Common myeloid progenitor, CD34-positive (primary cell): ENCODE data around the gene L3MBTL1.

Experiments
- CTCF ChIA-PET: fragments of 350-600 bp; sonication (Branson Sonifier 250); formaldehyde crosslinking; loops from one replicate; lab custom pipeline; 2021; ENCODE audit warnings: antibody characterized with exemption; lab: Charles Lee
- POLR2A ChIA-PET: fragments of 350-600 bp; sonication (Branson Sonifier 250); formaldehyde crosslinking; loops from one replicate; lab custom pipeline; 2021; ENCODE audit warnings: antibody characterized with exemption; lab: Charles Lee
- DNase-seq, 3 donors: peaks; one replicate each; pipeline versions ENCODE4 v3.0.0 to v3.0.0-alpha.2; 2013
- H3K27ac ChIP-seq, 2 experiments: 1 replicate in 1 of 2; 2 replicates in 1 of 2; pipeline ENCODE4 v1.7.0; 2013; ENCODE audit warnings: inconsistent platforms in 2 of 2, low read length in 2 of 2, mild to moderate bottlenecking in 2 of 2, low read depth in 1 of 2, moderate library complexity in 1 of 2; ENCODE audit not compliant: severe bottlenecking in 2 of 2, insufficient read depth in 1 of 2, poor library complexity in 1 of 2
- H3K27me3 ChIP-seq, 5 experiments: replicated peaks in 2 of 5; 1 replicate in 3 of 5; 2 replicates in 2 of 5; pipeline versions ENCODE4 v1.6.1 to v1.7.0; 2013; ENCODE audit warnings: low read length in 4 of 5, mild to moderate bottlenecking in 2 of 5, moderate library complexity in 2 of 5, inconsistent platforms in 1 of 5; ENCODE audit not compliant: insufficient read depth in 5 of 5, control insufficient read depth in 4 of 5
- H3K36me3 ChIP-seq, 4 experiments: 1 replicate in 2 of 4; 2 replicates in 2 of 4; pipeline versions ENCODE4 v1.6.1 to v1.7.0; 2013; ENCODE audit warnings: low read length in 3 of 4, control low read depth in 1 of 4, mild to moderate bottlenecking in 1 of 4; ENCODE audit not compliant: control insufficient read depth in 4 of 4, insufficient read depth in 4 of 4
- H3K4me1 ChIP-seq, 4 experiments: 1 replicate in 3 of 4; 2 replicates in 1 of 4; pipeline versions ENCODE4 v1.6.1 to v1.7.1; 2013; ENCODE audit warnings: low read length in 3 of 4, mild to moderate bottlenecking in 3 of 4, control low read depth in 1 of 4, inconsistent platforms in 1 of 4, moderate library complexity in 1 of 4; ENCODE audit not compliant: control insufficient read depth in 4 of 4, insufficient read depth in 4 of 4; ENCODE audit errors: control extremely low read depth in 1 of 4
- H3K4me3 ChIP-seq, 7 experiments: 1 replicate in 4 of 7; 2 replicates in 3 of 7; pipeline versions ENCODE4 v1.5.1 to v1.7.0; 2013; ENCODE audit warnings: mild to moderate bottlenecking in 7 of 7, low read length in 6 of 7, moderate library complexity in 6 of 7, inconsistent platforms in 2 of 7, low read depth in 2 of 7, control low read depth in 1 of 7; ENCODE audit not compliant: insufficient read depth in 4 of 7, control insufficient read depth in 1 of 7; ENCODE audit errors: extremely low read depth in 1 of 7
- H3K9me3 ChIP-seq, 5 experiments: 1 replicate in 4 of 5; 2 replicates in 1 of 5; pipeline versions ENCODE4 v1.6.1 to v1.7.1; 2013; ENCODE audit warnings: low read length in 4 of 5, mild to moderate bottlenecking in 2 of 5, inconsistent platforms in 1 of 5, low read depth in 1 of 5, moderate library complexity in 1 of 5; ENCODE audit not compliant: control insufficient read depth in 4 of 5, insufficient read depth in 2 of 5; ENCODE audit errors: control extremely low read depth in 1 of 5
- WGBS: methylation state at CpG from one replicate; pipeline ENCODE4 v1.1.5; 2013; ENCODE audit not compliant: insufficient coverage; 5-methylcytosine and 5-hydroxymethylcytosine counted together

L3MBTL1 gene

GRCh38 chr20:43461894-43462659, 45.4 kb upstream of the L3MBTL1 start:
- Histone ChIP-seq H3K27ac (peak overlapping the region in 1 of 2 experiments; percentile 35), H3K4me1 (peaks cover 8 to 13% (median 10%) of the 10 kb centered on the region in 4 experiments), H3K4me3 (no peak overlapping the region), H3K27me3 (no peaks in the 10 kb centered on the region), H3K36me3 (peaks cover 37 to 79% (median 63%) of the 10 kb centered on the region in 4 experiments), H3K9me3 (no peaks in the 10 kb centered on the region)
- POLR2A ChIA-PET, result no interaction called here
- 100% methylated on average over 2 of the region's 3 CpGs for WGBS
- DNase-seq, result no peak
- CTCF ChIA-PET, result no interaction called here

DNA sequence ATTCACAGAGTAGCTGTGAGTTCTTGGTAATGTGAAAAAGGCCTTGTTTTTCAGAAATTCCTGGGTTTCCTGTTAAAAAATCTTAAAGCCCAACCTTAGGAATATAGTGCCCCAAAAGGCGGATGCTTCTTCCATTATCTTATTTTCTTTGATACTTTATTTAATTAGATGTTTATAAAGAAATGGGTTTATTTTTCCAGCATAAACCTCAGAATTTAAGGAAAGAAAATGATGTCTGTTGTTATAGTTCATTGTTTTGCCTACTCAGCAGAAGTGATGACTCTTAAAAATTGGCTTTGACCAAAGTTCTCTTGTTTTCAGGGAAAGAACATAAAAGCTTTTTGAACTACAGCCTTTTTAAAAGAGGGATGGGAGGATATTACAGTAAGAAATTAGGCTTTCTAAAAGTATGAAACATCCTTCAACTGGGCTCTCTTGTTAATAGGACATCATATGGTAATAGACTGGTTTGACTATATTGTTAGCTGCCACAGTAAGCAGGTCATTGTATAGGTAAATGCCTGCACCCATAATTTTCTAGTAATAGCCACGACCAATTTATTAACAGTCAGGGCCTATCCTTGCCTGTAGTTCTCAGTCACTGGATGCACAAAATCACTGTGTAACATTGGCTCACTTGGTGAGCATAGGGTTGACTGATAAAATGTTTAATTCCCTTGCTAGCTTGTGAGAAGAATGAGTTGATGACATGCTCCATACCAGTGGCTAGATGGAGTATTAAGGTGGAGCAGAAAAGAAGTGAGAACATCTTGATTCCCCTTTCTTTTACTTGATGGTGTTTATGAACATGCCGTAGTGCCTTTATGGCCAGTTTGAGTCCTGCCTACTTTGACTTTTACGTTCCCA, 44.6 kb upstream of the L3MBTL1 start:
- H3K9me3 ChIP-seq, result no peaks in the 10 kb centered on the region
- 100% methylated on average over 1 of the region's 4 CpGs for WGBS
- no peak overlapping the region for H3K4me3 ChIP-seq
- no peaks in the 10 kb centered on the region for H3K27me3 ChIP-seq
- H3K4me1 ChIP-seq, result peaks cover 8 to 10% (median 9%) of the 10 kb centered on the region in 4 experiments
- no peak overlapping the region for H3K27ac ChIP-seq
- peaks cover 37 to 83% (median 63%) of the 10 kb centered on the region in 4 experiments for H3K36me3 ChIP-seq
- ChIA-PET CTCF (no interaction called here), POLR2A (no interaction called here)
- no peak for DNase-seq

GRCh38 chr20:43463527-43464218, 43.8 kb upstream of the L3MBTL1 start:
- WGBS, result 86% methylated on average over 2 of the region's 3 CpGs
- Histone ChIP-seq H3K4me1 (peaks cover 8 to 10% (median 9%) of the 10 kb centered on the region in 4 experiments), H3K9me3 (no peaks in the 10 kb centered on the region), H3K4me3 (no peak overlapping the region), H3K36me3 (peaks cover 37 to 83% (median 63%) of the 10 kb centered on the region in 4 experiments), H3K27me3 (no peaks in the 10 kb centered on the region), H3K27ac (no peak overlapping the region)
- CTCF ChIA-PET, result no interaction called here
- POLR2A ChIA-PET, result no interaction called here
- no peak for DNase-seq

DNA sequence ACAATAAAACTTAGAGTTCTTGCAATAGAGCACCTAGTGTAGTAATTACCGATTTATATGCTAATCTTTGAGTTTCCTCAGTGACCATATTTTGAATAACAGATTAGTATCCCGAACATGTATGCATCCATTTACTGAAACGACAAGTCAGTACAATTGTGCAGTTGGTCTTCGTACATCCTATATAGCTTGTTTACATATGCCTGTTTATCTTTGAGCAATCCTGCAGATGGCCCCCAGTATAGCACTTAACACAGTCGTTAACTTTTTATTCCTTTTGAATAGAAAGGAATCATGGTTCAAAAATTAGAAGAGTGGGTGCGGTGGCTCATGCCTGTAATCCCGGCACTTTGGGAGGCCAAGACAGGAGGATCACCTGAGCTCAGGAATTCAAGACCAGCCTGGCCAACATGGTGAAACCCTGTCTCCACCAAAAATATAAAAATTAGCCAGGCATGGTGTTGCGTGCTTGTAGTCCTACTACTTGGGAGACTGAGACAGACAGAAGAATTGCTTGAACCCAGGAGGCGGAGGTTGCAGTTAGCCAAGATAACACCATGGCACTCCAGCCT, 43.2 kb upstream of the L3MBTL1 start:
- Histone ChIP-seq H3K27ac (no peak overlapping the region), H3K4me3 (no peak overlapping the region), H3K27me3 (no peaks in the 10 kb centered on the region), H3K36me3 (peaks cover 34 to 82% (median 58%) of the 10 kb centered on the region in 4 experiments), H3K4me1 (peaks cover 3 to 4% (median 4%) of the 10 kb centered on the region in 4 experiments), H3K9me3 (no peaks in the 10 kb centered on the region)
- 97% methylated on average over 9 of the region's 9 CpGs for WGBS
- POLR2A ChIA-PET, result no interaction called here
- CTCF ChIA-PET, result no interaction called here
- no peak for DNase-seq

DNA sequence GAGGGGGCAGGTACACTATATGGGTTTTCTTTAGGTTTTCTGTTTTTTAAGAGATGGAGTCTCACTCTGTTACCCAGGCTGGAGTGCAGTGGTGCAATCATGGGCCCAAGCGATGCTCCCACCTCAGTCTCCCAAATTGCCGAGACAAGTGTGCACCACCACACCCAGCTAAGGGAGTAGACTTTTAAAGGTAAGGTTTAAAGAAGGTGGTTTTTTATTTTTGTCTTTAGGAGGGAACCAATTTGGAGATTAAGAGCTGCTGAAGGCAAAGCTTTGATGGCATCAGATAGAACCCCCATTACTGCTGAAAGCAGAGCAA, 41.9 kb upstream of the L3MBTL1 start:
- Histone ChIP-seq H3K27me3 (no peaks in the 10 kb centered on the region), H3K9me3 (no peaks in the 10 kb centered on the region), H3K36me3 (peaks cover 31 to 71% (median 47%) of the 10 kb centered on the region in 4 experiments), H3K4me1 (peaks cover 0 to 6% (median 2%) of the 10 kb centered on the region in 4 experiments), H3K27ac (no peak overlapping the region), H3K4me3 (no peak overlapping the region)
- CTCF ChIA-PET, result no interaction called here
- DNase-seq, result no peak
- WGBS, result 100% methylated on average over 2 of the region's 2 CpGs
- POLR2A ChIA-PET, result interaction anchor here (2.4 kb wide), 1 partner anchor 8 kb away, joined by 12 read pairs; the partner anchor contains the start of gene SRSF6

- no peaks in the 10 kb centered on the region for H3K27me3 ChIP-seq
- no peak overlapping the region for H3K27ac ChIP-seq
- DNase-seq, result no peak
- CTCF ChIA-PET, result no interaction called here
- no CpG with 5 or more reads among the region's 1 CpG for WGBS
- no peak overlapping the region for H3K4me3 ChIP-seq
- no peaks in the 10 kb centered on the region for H3K9me3 ChIP-seq
- POLR2A ChIA-PET, result interaction anchor here (2.4 kb wide), 1 partner anchor 10 kb away, joined by 12 read pairs; the partner anchor contains the start of gene SRSF6
- H3K36me3 ChIP-seq, result peaks cover 21 to 53% (median 31%) of the 10 kb centered on the region in 4 experiments
- peaks cover 0 to 17% (median 12%) of the 10 kb centered on the region in 4 experiments for H3K4me1 ChIP-seq
Measured at GRCh38 chr20:43467589-43467988, 39.9 kb upstream of the L3MBTL1 start.
